ENCODE measurements around the gene EARS2.

The EARS2 gene

DNA sequence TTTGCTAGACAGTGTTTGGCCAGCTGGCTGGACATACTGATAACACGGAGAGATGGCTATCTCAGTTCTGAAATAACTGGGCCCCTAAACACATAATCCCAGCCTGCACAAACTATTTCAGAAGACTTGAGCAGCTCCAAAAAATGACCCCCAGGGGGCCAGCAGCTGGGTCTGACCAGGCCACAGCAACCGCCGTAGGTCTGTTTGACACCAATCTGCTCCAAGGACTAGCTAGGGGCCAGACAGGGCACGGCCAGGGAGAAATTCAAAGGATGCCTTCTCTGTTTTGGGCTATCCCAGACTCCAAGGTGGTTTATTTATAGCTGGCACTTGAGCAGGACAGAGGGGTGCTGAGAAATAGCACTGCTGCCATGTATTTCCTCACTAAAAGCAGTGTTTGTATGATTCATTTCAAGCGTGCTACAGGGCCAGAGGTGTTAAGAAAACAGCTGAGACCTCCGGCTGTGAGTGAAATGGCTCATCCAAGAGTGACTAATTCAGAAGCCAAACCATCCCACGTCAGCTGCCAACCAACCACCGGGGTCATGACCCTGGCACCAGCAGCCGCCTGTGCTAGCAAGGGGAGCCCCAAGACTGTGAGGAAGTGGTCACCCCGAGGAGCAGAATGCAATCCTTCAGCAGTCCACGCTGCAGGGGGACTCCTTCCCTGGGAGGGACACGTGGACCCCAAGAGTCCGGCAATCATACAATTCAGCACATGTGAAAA is 52.5 kb downstream of the EARS2 start:
- peak; percentile 45 for DNase-seq

GRCh38 chr16:23504076-23504452 is 53.1 kb downstream of the EARS2 start:
- DNase-seq: no peak

- DNase-seq: no peak
These were observed 54.7 kb downstream of the EARS2 start for GRCh38 chr16:23502466-23502865.

DNA sequence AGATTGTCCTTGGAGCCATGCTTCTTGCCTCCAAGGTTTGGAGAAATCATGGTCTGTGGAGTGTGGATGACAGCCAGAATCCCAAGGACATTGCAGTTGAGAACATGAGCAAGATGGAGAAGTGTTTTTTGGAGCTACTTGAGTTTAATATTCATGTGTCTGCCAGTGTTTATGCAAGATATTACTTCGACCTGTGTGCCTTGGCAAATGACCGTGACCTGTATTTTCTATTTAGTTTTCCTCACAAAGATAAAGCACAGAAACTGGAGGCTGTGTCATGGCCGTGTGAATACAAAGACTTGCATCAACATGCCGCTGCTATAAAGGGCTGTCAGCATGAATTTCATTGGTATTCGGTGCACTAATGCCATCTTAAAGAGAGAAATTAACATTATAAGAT is 55.9 kb downstream of the EARS2 start:
- no peak for DNase-seq

DNA sequence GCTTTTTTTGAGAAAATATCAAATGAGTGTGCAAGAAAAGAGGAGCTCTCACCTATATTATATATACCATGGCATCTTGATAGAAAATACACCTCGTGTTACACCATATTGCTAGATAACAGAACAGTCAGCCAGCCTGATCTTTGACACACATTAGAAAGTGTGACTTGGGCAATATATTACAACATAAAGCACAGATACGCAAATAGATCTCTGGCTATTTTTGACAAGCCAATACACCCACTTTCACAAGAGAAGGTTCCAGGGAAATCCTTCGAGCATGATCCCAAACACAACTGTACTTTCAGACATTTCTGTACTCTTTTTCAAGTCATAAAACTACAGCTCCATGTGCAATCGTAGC is 56.3 kb downstream of the EARS2 start:
- no peak for DNase-seq

DNA sequence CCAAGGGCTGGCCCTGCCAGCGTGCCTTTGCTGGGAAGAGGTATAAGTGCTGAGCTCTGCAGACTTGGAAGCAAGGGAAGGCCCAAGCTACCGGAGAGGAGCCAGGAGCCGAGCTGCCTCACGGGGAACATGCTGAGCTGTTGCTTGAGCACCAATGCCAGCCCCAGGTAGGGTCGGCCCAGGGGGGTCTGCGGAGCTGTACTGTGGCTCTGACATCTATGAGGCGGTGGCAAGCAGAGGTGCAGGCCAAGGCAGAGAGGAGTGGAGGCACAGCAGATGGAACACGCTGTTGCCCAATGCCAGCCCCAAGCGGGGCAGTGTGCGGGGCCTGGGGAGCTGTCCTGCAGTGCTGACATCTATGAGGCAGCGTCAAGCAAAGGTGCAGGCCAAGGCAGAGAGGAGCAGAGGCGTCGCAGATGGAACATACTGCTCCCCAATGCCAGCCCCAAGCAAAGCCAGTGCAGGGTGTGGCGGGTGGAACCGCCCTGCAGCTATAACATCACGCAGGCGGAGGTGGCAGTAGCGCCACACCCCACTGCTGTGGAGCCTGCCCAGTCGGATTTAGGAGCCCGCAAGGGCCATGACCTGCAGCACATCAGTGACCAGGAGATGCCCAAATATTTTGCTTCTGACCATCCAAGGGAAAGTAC is 56.8 kb downstream of the EARS2 start:
- no peak for DNase-seq

DNA sequence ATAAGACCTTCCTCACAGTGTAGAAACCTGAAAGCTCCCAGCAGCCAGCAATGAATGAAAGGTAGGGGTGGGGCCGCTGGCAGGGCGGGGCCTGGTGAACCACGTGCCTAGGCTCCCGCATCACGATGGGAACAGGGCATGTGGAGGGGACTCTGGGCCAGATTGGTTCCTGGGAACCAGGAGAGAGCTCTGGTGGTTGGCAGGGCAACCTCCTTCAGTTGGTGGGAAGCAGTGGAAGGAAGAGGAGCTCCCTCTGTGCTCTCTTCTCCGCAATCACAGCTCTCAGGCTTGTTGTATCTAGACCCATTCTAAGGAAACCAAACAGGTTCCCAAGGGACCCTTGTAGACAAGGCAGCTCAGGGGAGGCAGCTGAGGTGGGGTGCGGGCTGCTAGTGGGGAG is 57.3 kb downstream of the EARS2 start:
- DNase-seq: no peak

- no peak for DNase-seq
These were observed 58.3 kb downstream of the EARS2 start for GRCh38 chr16:23498863-23499262.

DNA sequence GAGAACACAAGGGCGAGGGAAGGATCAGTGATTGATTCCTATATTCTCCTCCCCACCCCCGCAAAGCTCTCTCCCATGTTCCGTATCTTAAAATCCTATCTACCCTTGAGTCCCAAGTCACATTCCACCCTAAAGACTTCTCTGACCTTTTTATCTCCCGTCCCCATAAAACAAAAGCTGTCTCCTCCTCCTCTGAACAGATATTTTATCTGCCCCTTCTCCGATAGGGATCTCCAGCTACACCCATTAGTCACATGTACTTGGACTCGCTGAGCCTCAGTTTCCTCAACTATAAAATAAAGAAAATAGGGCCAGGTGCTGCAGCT is 59.6 kb downstream of the EARS2 start:
- no peak for DNase-seq

DNA sequence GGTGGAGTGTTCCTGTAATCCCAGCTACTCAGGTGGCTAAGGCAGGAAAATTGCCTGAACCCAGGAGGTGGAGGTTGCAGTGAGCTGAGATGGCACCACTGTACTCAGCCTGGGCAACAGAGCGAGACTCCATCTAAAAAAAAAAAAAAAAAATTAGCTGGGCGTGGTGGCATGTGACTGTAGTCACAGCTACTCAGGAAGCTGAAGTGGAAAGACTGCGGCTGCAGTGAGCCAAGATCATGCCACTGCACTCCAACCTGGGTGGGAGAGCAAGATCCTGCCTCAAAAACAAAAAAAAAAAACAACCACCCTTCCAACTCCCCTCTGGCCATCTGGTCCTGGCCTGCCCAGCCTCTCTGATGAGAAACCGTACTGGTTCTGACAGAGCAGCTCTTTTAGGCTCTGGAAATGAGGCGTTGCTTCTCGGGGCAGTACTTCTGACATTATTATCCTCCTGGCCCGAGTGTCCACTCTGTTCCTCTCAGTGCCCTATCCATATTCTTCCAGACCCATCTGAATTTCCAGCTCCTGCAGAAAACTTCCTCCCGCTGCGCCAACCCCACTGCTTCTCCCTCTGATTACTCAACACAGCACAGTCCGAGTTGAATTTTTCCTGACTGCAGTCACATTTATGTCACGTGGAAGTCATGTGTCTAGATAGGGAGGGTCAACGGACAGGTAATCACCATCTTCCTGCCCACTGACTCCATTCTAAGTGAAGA is 60.2 kb downstream of the EARS2 start:
- no peak for DNase-seq

GRCh38 chr16:23495671-23496070 is 61.5 kb downstream of the EARS2 start:
- no peak for DNase-seq

DNA sequence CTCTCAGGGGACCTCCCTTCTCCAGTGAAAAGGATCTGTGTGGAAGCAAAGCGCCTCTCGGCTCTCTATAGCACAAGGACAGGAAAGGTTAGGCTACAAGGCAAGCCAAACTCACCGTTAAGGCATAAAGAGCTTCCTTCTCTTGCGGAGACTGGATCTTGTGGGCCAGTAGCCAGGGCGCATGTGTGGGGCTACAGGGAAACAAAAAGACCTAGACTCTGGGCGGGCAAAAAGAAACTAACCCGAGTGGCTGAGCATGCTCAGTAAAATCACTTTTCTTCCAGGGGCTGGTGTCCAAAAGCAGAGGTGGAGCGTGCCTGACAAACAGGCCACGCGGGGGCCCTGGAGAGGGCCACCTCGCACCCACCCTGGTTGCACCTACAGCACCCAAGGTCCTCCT is 63.0 kb downstream of the EARS2 start:
- DNase-seq: no peak

GRCh38 chr16:23491490-23492391 is 65.4 kb downstream of the EARS2 start:
- DNase-seq: no peak

GRCh38 chr16:23486480-23486879 is 70.7 kb downstream of the EARS2 start:
- no peak for DNase-seq

- no peak for DNase-seq
These were observed 71.3 kb downstream of the EARS2 start for GRCh38 chr16:23485841-23486240.

DNA sequence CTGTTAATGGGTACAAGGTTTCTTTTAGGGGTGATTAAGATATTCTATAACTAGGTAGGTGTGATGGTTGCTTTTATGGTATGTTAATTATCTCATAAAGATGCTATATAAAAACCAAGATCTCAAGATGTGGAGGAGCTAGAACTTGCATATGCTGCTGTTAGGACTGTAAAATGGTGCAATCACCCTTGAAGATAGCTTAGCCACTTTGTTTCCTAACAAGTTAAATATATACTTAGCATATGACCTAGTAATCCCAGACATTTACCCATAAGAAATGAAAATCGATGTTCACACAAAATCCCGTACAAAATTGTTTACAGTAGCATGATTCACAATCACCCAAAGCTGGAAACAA is 71.9 kb downstream of the EARS2 start:
- no peak for DNase-seq

DNA sequence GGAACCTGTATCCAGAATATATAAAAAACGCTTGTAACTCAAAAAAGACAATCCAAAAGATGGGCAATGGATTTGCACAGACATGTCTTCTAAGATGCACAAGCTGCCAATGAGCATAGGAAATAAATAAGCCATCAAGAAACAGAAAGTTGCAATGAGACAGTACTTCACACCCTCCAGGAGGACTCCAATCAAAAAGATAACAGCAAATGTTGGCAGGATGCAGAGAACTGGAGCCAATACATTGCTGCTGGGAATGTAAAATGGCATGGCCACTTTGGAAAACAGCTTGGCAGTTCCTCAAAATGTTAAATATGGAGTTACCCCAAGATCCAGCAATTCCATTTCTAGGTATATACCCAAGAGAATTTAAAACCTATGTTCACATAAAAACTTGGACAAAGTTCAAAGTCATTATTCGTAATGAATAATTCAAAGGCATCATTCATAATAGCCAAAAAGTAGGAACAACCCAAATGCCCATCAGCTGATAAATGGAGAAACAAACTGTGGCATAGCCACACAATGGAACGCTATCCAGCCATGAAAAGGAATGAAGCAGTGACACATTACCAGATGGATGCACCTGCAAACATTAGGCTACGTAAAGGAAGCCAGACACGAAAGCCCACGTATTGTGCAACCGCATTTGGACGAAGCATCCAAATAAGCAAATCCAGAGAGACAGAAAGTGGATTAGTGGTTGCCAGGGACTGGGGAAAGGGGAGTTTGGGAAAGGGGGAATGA is 72.5 kb downstream of the EARS2 start:
- no peak for DNase-seq

GRCh38 chr16:23483492-23483891 is 73.7 kb downstream of the EARS2 start:
- peak; percentile 3 for DNase-seq

GRCh38 chr16:23482778-23483177 is 74.4 kb downstream of the EARS2 start:
- DNase-seq: peak; percentile 36

GRCh38 chr16:23480257-23480656 is 76.9 kb downstream of the EARS2 start:
- no peak for DNase-seq

GRCh38 chr16:23479138-23479537 is 78.0 kb downstream of the EARS2 start:
- DNase-seq: no peak

- no peak for DNase-seq
These were observed 78.6 kb downstream of the EARS2 start for GRCh38 chr16:23478566-23478965.

DNA sequence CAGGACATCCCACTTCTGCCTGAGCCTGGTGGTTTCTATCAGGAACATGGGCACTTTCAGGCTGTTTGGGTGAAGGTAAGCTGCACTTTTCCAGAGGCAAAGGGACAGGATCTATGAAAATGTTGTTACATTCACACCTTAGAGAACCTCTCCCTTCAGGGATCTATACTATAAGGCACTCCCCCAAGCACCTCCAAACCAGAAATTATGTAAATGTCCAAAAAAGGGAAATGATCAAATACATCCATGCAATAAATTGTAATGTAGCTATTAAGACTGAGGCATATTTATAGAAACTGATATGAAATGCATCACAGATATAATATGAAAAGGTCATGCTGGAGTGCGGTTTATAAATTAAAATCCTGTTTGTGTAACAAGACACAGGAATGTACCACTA is 80.9 kb downstream of the EARS2 start:
- no peak for DNase-seq

Data from central memory CD4-positive, alpha-beta T cell (primary cell).